PFSK-1 (cell line): ENCODE data around the gene ARID3A.
A peak's percentile ranks its signal among the peaks of the same experiment; 100 is the strongest.

Experiments used
- FOXP2 ChIP-seq: optimal IDR thresholded peaks from 2 replicates; pipeline ENCODE3; 2011; ENCODE audit warnings: borderline replicate concordance, control low read depth, inconsistent platforms; ENCODE audit not compliant: insufficient read depth; ENCODE audit errors: extremely low read length, extremely low read depth
- POLR2AphosphoS5 ChIP-seq: IDR thresholded peaks from 2 replicates; pipeline ENCODE4 v1.6.1; 2012; ENCODE audit warnings: low read depth, mild to moderate bottlenecking, control low read depth, low read length, moderate library complexity
- REST ChIP-seq, 2 experiments: IDR thresholded peaks; 2 replicates each; pipeline versions ENCODE4 v1.6.1 to v1.8.0; 2011 to 2012; ENCODE audit warnings: low read depth in 2 of 2, low read length in 2 of 2, control low read depth in 1 of 2, inconsistent platforms in 1 of 2, mild to moderate bottlenecking in 1 of 2, moderate library complexity in 1 of 2; ENCODE audit not compliant: insufficient read depth in 1 of 2
- SIN3A ChIP-seq: IDR thresholded peaks from 2 replicates; pipeline ENCODE4 v1.6.1; 2012; ENCODE audit warnings: mild to moderate bottlenecking, low read length, moderate library complexity, borderline replicate concordance; ENCODE audit not compliant: insufficient read depth
- TAF1 ChIP-seq: IDR thresholded peaks from 2 replicates; pipeline ENCODE4 v1.6.1; 2012; ENCODE audit warnings: low read length, control low read depth, borderline replicate concordance; ENCODE audit not compliant: insufficient read depth

Gene ARID3A

DNA sequence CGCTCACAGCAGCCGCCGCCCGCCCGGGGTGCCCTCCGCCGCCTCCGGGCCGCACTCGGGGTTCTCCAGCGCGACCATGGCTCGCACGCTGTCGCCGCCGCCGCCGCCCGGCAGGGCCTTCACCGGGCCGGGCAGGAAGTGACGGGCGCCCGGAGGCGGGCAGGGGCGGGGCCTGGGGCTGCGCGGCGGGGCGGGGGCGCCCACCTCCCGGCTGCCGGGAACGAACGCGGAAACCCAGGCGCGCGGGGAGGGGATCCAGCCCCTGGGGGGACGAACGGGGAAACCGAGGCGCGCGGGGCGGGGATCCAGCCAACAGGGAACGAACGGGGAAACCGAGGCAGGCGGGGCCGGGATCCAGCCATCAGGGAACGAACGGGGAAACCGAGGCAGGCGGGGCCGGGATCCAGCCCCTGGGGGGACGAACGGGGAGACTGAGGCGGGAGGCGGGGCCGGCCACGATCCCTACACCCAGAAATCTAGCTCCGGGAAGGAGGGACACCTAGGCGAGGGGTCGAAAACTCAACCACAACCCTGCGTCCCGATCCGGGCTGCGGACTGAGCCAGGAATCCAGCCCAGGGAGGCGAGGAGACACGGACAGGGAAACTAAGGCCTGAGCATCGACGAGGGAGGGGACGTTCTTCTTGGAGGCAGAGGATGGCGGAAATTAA is 12.6 kb upstream of the ARID3A start, which contains the start of gene R3HDM4:
R3HDM4 (minus strand) TSS at position 140 of the 669 bp plus-strand sequence; CDS start at position 78, 62 bp downstream.
- TF ChIP-seq TAF1: peak; percentile 45; the same call in 1 of the 2 replicates
- peak; percentile 61; the same call in 1 of the 2 replicates for TF ChIP-seq POLR2AphosphoS5
- TF ChIP-seq REST (IDR thresholded peaks at IDR 0.05; ENCODE audit: insufficient read depth in 1 of 2, low read depth in 2 of 2, low read length in 2 of 2): no peak
- no peak for TF ChIP-seq FOXP2
- no peak; the same call in 1 of the 2 replicates for TF ChIP-seq SIN3A

DNA sequence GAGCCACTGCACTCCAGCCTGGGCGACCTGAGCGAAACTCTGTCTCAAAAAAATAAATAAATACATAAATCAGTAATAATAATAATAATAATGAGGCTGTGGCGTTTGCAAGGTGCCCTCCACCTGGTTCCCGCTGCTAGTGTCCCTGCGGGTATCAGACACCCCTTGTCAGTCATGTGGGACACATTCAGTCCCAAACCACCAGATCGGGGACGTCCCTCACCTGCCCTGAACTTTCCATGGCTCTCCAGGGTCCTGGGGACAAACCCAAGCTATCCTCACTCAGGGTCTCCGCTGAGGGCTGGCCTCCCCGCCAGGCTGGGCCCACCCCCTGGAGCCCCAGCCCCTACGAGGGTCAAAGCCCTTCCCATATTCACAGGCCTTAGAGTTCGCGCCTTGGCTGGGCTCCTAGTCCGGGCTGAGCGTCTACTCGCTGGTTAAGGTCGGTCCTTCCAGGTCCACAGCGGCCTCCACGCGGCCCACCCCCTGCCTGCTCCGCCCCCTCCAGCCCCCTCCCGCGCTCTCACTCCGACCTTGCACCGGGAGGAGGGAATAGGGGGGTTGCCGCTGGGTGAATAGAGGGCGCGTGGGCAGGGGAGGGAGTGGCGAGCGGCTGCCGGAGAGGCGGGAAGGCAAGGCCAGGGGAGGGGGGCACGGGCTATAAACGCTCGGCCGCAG is 9.1 kb upstream of the ARID3A start:
- TF ChIP-seq FOXP2: no peak

GRCh38 chr19:917323-918151 is 8.3 kb upstream of the ARID3A start, which contains the start of gene KISS1R:
TSS of gene KISS1R (plus strand) at chr19:917333. CDS start at chr19:917503, 170 bp downstream.
- TF ChIP-seq REST (IDR thresholded peaks at IDR 0.05; ENCODE audit: insufficient read depth in 1 of 2, low read depth in 2 of 2, low read length in 2 of 2) (no peak), FOXP2 (peak; percentile 65)

- TF ChIP-seq REST (IDR thresholded peaks at IDR 0.05; ENCODE audit: insufficient read depth in 1 of 2, low read depth in 2 of 2, low read length in 2 of 2) (no peak), SIN3A (no peak), POLR2AphosphoS5 (no peak), FOXP2 (no peak), TAF1 (no peak)
These were observed 7.7 kb upstream of the ARID3A start for GRCh38 chr19:918152-918437.

GRCh38 chr19:918481-919198 is 7.2 kb upstream of the ARID3A start:
- TF ChIP-seq SIN3A (no peak), TAF1 (no peak), FOXP2 (no peak), POLR2AphosphoS5 (no peak)
